GM12878 (cell line): ENCODE results near the gene PHF14. TPM values are rescaled to one million over a fixed set of nuclear protein-coding genes. Genes with fewer than 3 reads are reported as not detected.

Source experiments
- ATAC-seq: fragments of 200-7000 bp; cut with Tn5 transposase; 3 replicates; pipeline ENCODE4 v1.9.1; 2020; ENCODE audit warnings: mild to moderate bottlenecking, moderate library complexity
- BruUV-seq: library from RNA; stranded (reverse); fragments of 400-500 nt; replicated peaks from 2 replicates; lab custom pipeline; 2021; lab: Mats Ljungman, UMichigan
- CTCF ChIA-PET: fragments of 300-600 bp; sonication (Branson Sonifier 250); formaldehyde crosslinking; extraction: SDS; loops from one replicate; lab custom pipeline; 2021; ENCODE audit warnings: inconsistent platforms; lab: Yijun Ruan, JAX
- POLR2A ChIA-PET: fragments of 350-600 bp; formaldehyde crosslinking; extraction: SDS; loops from one replicate; lab custom pipeline; 2021; ENCODE audit warnings: inconsistent platforms; lab: Charles Lee
- RAD21 ChIA-PET: fragments of 300-600 bp; sonication (Branson Sonifier 250); formaldehyde crosslinking; loops from one replicate; lab custom pipeline; 2023; ENCODE audit warnings: antibody characterized with exemption; ENCODE audit not compliant: unreplicated experiment; lab: Charles Lee
- SMC1A ChIA-PET: fragments of 300-600 bp; sonication (Branson Sonifier 250); formaldehyde crosslinking; loops from one replicate; lab custom pipeline; 2023; ENCODE audit not compliant: unreplicated experiment, uncharacterized antibody; lab: Charles Lee
- DNase-seq: peaks from one replicate; pipeline ENCODE4 v3.0.0-alpha.2; 2011; ENCODE audit warnings: low read depth, low spot score
- FAIRE-seq: peaks from 3 replicates; lab custom pipeline; 2011; peaks lifted over from hg19 to GRCh38; lab: Jason Lieb, UNC
- H2AFZ ChIP-seq: 2 replicates; pipeline ENCODE4 v1.6.0; 2011; ENCODE audit warnings: low read depth, low read length, control low read depth; ENCODE audit not compliant: control insufficient read depth
- H3K27ac ChIP-seq: 2 replicates; pipeline ENCODE4 v1.5.1; 2011; ENCODE audit warnings: control low read depth; ENCODE audit not compliant: control insufficient read depth, insufficient read depth
- H3K27me3 ChIP-seq, 2 experiments: replicated peaks in 1 of 2; 2 replicates each; pipeline versions ENCODE4 v1.6.0 to v1.6.1; 2011; ENCODE audit warnings: low read length in 1 of 2; ENCODE audit not compliant: control insufficient read depth in 2 of 2, insufficient read depth in 2 of 2
- H3K36me3 ChIP-seq, 2 experiments: 2 replicates each; pipeline ENCODE4 v1.5.1; 2011; ENCODE audit warnings: low read length in 1 of 2; ENCODE audit not compliant: control insufficient read depth in 2 of 2, insufficient read depth in 2 of 2
- H3K4me1 ChIP-seq: 2 replicates; pipeline ENCODE4 v1.6.1; 2011; ENCODE audit warnings: mild to moderate bottlenecking, low read length, moderate library complexity, mixed read lengths; ENCODE audit not compliant: control insufficient read depth, insufficient read depth
- H3K4me2 ChIP-seq: 2 replicates; pipeline ENCODE4 v1.6.0; 2011; ENCODE audit warnings: control low read depth; ENCODE audit not compliant: control insufficient read depth, insufficient read depth
- H3K4me3 ChIP-seq: fragments of 200-600 bp; sonication (generic); 2 replicates; pipeline ENCODE4 v1.5.1; 2016
- H3K79me2 ChIP-seq: 2 replicates; pipeline ENCODE4 v1.6.0; 2011; ENCODE audit warnings: low read length; ENCODE audit not compliant: control insufficient read depth, insufficient read depth
- H3K9ac ChIP-seq: 2 replicates; pipeline ENCODE4 v1.8.0; 2011; ENCODE audit warnings: low read length, control low read depth, mixed read lengths; ENCODE audit not compliant: control insufficient read depth, insufficient read depth
- H3K9me3 ChIP-seq: replicated peaks from 3 replicates; pipeline ENCODE4 v1.5.1; 2011; ENCODE audit warnings: mild to moderate bottlenecking, low read length; ENCODE audit not compliant: control insufficient read depth, insufficient read depth
- H4K20me1 ChIP-seq: 2 replicates; pipeline ENCODE4 v1.6.0; 2011; ENCODE audit not compliant: control insufficient read depth, insufficient read depth
- ATF2 ChIP-seq: IDR thresholded peaks from 2 replicates; pipeline ENCODE4 v1.6.1; 2012; ENCODE audit warnings: low read length, inconsistent platforms
- ESRRA ChIP-seq: IDR thresholded peaks from 2 replicates; pipeline ENCODE4 v1.6.1; 2012; ENCODE audit warnings: mild to moderate bottlenecking, low read length, improper control_type of control experiment
- HDAC6 ChIP-seq: fragments of 200-600 bp; sonication (generic); IDR thresholded peaks from one replicate; pipeline ENCODE4 v1.8.0; 2017; ENCODE audit warnings: antibody characterized with exemption; ENCODE audit not compliant: unreplicated experiment
- NFIC ChIP-seq: IDR thresholded peaks from 2 replicates; pipeline ENCODE4 v1.6.1; 2012; ENCODE audit warnings: low read depth, mild to moderate bottlenecking, inconsistent platforms, low read length, moderate library complexity
- NFYB ChIP-seq: IDR thresholded peaks from 2 replicates; pipeline ENCODE4 v1.6.1; 2011; ENCODE audit warnings: low read depth, mild to moderate bottlenecking, low read length, improper control_type of control experiment, moderate library complexity; ENCODE audit not compliant: insufficient read depth
- PKNOX1 ChIP-seq: fragments of 450-650 bp; IDR thresholded peaks from 2 replicates; pipeline ENCODE4 v1.6.1; 2016; ENCODE audit warnings: mild to moderate bottlenecking
- RELA ChIP-seq: fragments of 450-650 bp; IDR thresholded peaks from 2 replicates; pipeline ENCODE4 v1.8.0; 2014; ENCODE audit warnings: borderline replicate concordance; ENCODE audit not compliant: partially characterized antibody
- RFX5 ChIP-seq: IDR thresholded peaks from 2 replicates; pipeline ENCODE4 v1.6.1; 2011; ENCODE audit warnings: low read depth, low read length, improper control_type of control experiment
- RUNX3 ChIP-seq: IDR thresholded peaks from 2 replicates; pipeline ENCODE4 v1.6.1; 2012; ENCODE audit warnings: low read length, inconsistent platforms
- TBL1XR1 ChIP-seq: IDR thresholded peaks from 2 replicates; pipeline ENCODE4 v1.6.1; 2012; ENCODE audit warnings: low read depth, low read length, improper control_type of control experiment
- ZNF207 ChIP-seq: fragments of 450-650 bp; IDR thresholded peaks from 2 replicates; pipeline ENCODE4 v1.6.1; 2014; ENCODE audit warnings: antibody characterized with exemption, mild to moderate bottlenecking, borderline replicate concordance
- in situ Hi-C: fragments of 300-500 bp; cut with MboI; formaldehyde crosslinking; loops from 9 replicates; pipeline ENCODE4 v1.14.3; 2018; ENCODE audit warnings: mixed read lengths
- intact Hi-C: fragments of 100-400 bp; cut with micrococcal nuclease; formaldehyde crosslinking; loops from one replicate; pipeline ENCODE4 v1.14.2; 2022; ENCODE audit not compliant: unreplicated experiment
- polyA plus RNA-seq, 11 experiments: library from polyadenylated mRNA; depleted of rRNA in 4 of 11; unstranded in 6 of 11; stranded (reverse) in 5 of 11; fragments of >200 nt; fragmentation: Nextera tagmentation in 4 of 11; fragmentation: Illumina TruSeq in 1 of 11; extraction: Ambion mirVana in 4 of 11; extraction: Trizol in 1 of 11; gene quantifications; 1 replicate in 1 of 11; 2 replicates in 10 of 11; pipeline versions ENCODE4 v1.2.1 to v1.2.3, GENCODE V29; 2011 to 2016; ENCODE audit warnings: inconsistent platforms in 2 of 11, missing spikeins in 2 of 11, low read depth in 1 of 11
- total RNA-seq, 4 experiments: library from RNA; depleted of rRNA in 3 of 4; stranded (reverse); fragments of >200 nt in 3 of 4; fragmentation: Illumina TruSeq in 1 of 4; extraction: Trizol in 1 of 4; gene quantifications; 2 replicates each; pipeline versions ENCODE4 v1.2.1 to v1.2.3, GENCODE V29; 2013 to 2021

Gene PHF14
- total and polyA plus RNA-seq, 10 of the 15 experiments (the other 5 are each of a cell fraction or from before 2014, with no cell fraction given), result 21.3 to 47.1 (median 29.9) TPM

- ATAC-seq (no peak), FAIRE-seq (no peak), DNase-seq (no peak)
- Histone ChIP-seq H3K9ac (no peak overlapping the region), H3K4me2 (no peak overlapping the region), H3K4me1 (no peaks in the 10 kb centered on the region), H3K27ac (no peak overlapping the region), H3K79me2 (no peaks in the 10 kb centered on the region), H3K27me3 (no peaks in the 10 kb centered on the region), H2AFZ (no peak overlapping the region), H3K36me3 (no peaks in the 10 kb centered on the region; a peak in 1 of 4 replicates), H4K20me1 (no peaks in the 10 kb centered on the region), H3K4me3 (no peak overlapping the region), H3K9me3 (no peaks in the 10 kb centered on the region)
- TF ChIP-seq ATF2 (no peak), ESRRA (no peak), TBL1XR1 (no peak), NFYB (no peak), NFIC (no peak), RELA (no peak), HDAC6 (no peak), ZNF207 (no peak), PKNOX1 (no peak), RUNX3 (no peak), RFX5 (no peak)
- intact Hi-C loops, result no loop called here
- ChIA-PET CTCF (no interaction called here), RAD21 (no interaction called here), POLR2A (no interaction called here), SMC1A (interaction anchor here (0.7 to 1.8 kb wide), 2 partner anchors 12 to 168 kb away, joined by 3 to 6 read pairs; no protein-coding TSS in a partner anchor)
- in situ Hi-C loops, result no loop called here
- no TSS peak for BruUV-seq
These were observed 136.0 kb downstream of the PHF14 start for GRCh38 chr7:11109659-11110058.
